Activated B cell treated with CpG ODN at 0.5 μM for 24 hours (primary cell): Measurements from ENCODE around the gene UBE2G2. TPM values are rescaled to one million over a fixed set of nuclear protein-coding genes. Genes with fewer than 3 reads are reported as not detected.

Source experiments
- ATAC-seq: fragments of 200-7000 bp; cut with Tn5 transposase; one replicate; pipeline ENCODE4 v1.10.0; 2021; ENCODE audit warnings: low read depth, mild to moderate bottlenecking, moderate library complexity
- CTCF ChIA-PET: fragments of 350-600 bp; sonication (Branson Sonifier 250); formaldehyde crosslinking; loops from one replicate; lab custom pipeline; 2021; ENCODE audit warnings: antibody characterized with exemption; lab: Charles Lee
- POLR2A ChIA-PET: fragments of 350-600 bp; sonication (Branson Sonifier 250); formaldehyde crosslinking; loops from one replicate; lab custom pipeline; 2021; ENCODE audit warnings: antibody characterized with exemption; lab: Charles Lee
- DNase-seq: peaks from one replicate; pipeline ENCODE4 v3.0.0; 2022
- H3K27ac Mint-ChIP-seq: one replicate; pipeline ENCODE4 v1.8.0; 2020; ENCODE audit warnings: mixed read lengths
- H3K27me3 Mint-ChIP-seq: one replicate; pipeline ENCODE4 v1.8.0; 2021; ENCODE audit warnings: mixed read lengths
- H3K36me3 Mint-ChIP-seq: one replicate; pipeline ENCODE4 v1.8.0; 2021; ENCODE audit warnings: low read depth, mixed read lengths
- H3K4me1 Mint-ChIP-seq: one replicate; pipeline ENCODE4 v1.8.0; 2021; ENCODE audit warnings: mixed read lengths
- H3K4me3 Mint-ChIP-seq: one replicate; pipeline ENCODE4 v1.8.0; 2020; ENCODE audit warnings: mild to moderate bottlenecking, mixed read lengths
- H3K9me3 Mint-ChIP-seq: one replicate; pipeline ENCODE4 v1.8.0; 2020; ENCODE audit warnings: mixed read lengths
- intact Hi-C: fragments of 100-400 bp; cut with micrococcal nuclease; formaldehyde crosslinking; loops from one replicate; pipeline ENCODE4 v1.15.1; 2024
- total RNA-seq: library from RNA; stranded (reverse); gene quantifications from 2 replicates; pipeline ENCODE4 v1.2.3, GENCODE V29; 2022
- TF ChIP-seq, protein P1 (sequence below): fragments of 200-600 bp; IDR thresholded peaks from one replicate; pipeline ENCODE4 v1.8.0; 2022; ENCODE audit warnings: antibody characterized with exemption, mild to moderate bottlenecking

The UBE2G2 gene
- total RNA-seq, 1 donor from 2014 or later = 108 TPM

DNA sequence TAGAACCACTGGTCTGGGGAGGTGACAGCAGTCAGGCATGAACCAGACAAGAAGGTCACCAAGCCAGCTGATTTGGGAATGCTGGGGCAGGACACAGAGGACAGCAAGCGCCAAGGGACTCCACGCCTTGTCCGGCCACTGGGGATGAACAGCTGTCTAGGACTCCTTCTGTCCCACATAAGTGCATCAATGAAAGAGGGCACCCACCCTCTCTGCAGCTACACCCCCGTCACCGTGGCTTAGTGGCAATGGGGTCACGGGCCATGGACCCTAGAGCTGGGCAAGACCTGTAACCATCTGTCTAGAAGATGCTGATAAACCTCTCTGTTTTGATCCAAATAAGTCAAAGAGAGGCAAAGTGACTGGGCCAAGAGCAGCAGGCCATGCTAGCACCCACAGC, 16.8 kb downstream of the UBE2G2 start:
- no peak for DNase-seq
- no peak overlapping the region for H3K4me3 Mint-ChIP-seq
- H3K4me1 Mint-ChIP-seq = peaks cover 21% of the 10 kb centered on the region
- peaks cover 51% of the 10 kb centered on the region for H3K36me3 Mint-ChIP-seq
- POLR2A ChIA-PET = no interaction called here
- H3K27me3 Mint-ChIP-seq = no peaks in the 10 kb centered on the region
- CTCF ChIA-PET = no interaction called here
- no peak for ATAC-seq
- no peak overlapping the region for H3K27ac Mint-ChIP-seq
- intact Hi-C loops = no loop called here
- no peaks in the 10 kb centered on the region for H3K9me3 Mint-ChIP-seq
- TF ChIP-seq, protein P1, sequence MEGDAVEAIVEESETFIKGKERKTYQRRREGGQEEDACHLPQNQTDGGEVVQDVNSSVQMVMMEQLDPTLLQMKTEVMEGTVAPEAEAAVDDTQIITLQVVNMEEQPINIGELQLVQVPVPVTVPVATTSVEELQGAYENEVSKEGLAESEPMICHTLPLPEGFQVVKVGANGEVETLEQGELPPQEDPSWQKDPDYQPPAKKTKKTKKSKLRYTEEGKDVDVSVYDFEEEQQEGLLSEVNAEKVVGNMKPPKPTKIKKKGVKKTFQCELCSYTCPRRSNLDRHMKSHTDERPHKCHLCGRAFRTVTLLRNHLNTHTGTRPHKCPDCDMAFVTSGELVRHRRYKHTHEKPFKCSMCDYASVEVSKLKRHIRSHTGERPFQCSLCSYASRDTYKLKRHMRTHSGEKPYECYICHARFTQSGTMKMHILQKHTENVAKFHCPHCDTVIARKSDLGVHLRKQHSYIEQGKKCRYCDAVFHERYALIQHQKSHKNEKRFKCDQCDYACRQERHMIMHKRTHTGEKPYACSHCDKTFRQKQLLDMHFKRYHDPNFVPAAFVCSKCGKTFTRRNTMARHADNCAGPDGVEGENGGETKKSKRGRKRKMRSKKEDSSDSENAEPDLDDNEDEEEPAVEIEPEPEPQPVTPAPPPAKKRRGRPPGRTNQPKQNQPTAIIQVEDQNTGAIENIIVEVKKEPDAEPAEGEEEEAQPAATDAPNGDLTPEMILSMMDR = no peak

DNA sequence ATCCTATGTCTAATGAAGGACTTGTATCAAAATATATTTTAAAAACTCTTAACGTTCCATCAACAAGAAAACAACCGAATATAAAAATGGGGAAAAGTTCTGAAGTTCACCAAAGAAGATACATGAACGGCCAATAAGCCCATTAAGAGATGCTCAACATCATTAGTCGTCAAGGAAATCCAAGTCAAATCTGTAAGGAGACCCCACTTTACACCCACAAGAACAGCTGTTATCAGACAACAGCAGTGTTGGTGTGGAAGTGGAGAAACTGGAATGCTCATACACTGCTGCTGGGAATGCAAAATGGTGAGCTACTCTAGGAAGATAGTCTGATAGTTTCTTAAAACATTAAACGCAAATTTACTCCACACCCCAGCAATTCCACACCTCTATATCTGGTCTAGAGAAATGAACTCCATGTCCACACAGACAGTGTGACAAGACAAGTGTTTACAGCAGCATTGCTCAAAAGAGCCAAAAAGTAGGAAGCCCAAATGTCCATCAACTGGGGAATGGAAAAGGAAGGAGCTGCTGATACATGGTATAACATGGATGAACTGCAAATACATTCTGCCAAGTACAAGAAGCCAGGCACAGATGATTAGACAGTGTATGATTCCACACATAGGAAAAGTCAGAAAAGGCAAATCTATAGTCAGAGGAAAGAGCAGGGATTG, 18.5 kb downstream of the UBE2G2 start:
- H3K4me1 Mint-ChIP-seq = peaks cover 15% of the 10 kb centered on the region
- ATAC-seq (no peak), DNase-seq (no peak)
- H3K27ac Mint-ChIP-seq = no peak overlapping the region
- POLR2A ChIA-PET = no interaction called here
- peaks cover 61% of the 10 kb centered on the region for H3K36me3 Mint-ChIP-seq
- TF ChIP-seq, protein P1 = no peak
- intact Hi-C loops = no loop called here
- no peak overlapping the region for H3K4me3 Mint-ChIP-seq
- no peaks in the 10 kb centered on the region for H3K9me3 Mint-ChIP-seq
- CTCF ChIA-PET = interaction anchor here (3.2 kb wide), 1 partner anchor 10 kb away, joined by 11 read pairs; no protein-coding TSS in a partner anchor
- H3K27me3 Mint-ChIP-seq = no peaks in the 10 kb centered on the region

DNA sequence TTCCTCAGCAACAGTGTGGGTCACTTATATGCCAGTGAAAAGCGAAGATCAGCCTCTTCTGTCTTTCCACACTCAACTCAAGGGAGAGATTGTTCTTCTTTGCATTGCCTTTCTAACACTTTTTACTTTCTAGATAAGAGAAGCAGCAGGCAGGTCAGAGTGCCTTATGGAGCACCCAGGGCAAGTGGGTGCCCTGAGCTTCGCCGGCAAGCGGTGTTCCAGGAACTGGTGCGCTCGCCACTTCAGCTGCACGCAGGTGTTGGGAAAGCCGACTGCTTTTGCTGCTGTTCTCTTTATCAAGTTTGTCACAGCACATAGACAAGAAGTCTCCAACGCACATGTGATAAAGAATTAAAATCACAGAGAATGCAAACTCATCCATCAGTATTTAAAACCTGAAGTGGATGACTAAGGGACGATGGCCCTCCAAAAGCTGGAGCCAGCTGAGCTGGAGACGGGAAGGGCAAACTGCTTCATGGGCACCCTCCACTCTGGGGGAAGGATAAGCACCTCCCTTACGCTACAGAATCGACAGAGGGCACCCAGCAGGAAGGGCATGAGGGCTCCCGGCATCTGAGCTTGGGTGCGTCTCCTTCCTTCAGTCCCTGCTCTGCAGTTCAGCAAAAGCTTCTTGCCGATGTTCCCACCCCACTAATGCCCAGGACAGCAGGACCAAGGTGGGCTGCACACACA, 20.7 kb downstream of the UBE2G2 start:
- peaks cover 64% of the 10 kb centered on the region for H3K36me3 Mint-ChIP-seq
- H3K4me1 Mint-ChIP-seq = peaks cover 15% of the 10 kb centered on the region
- H3K27me3 Mint-ChIP-seq = no peaks in the 10 kb centered on the region
- no peak overlapping the region for H3K27ac Mint-ChIP-seq
- intact Hi-C loops = no loop called here
- DNase-seq (no peak), ATAC-seq (no peak)
- H3K9me3 Mint-ChIP-seq = no peaks in the 10 kb centered on the region
- TF ChIP-seq, protein P1 = no peak
- H3K4me3 Mint-ChIP-seq = no peak overlapping the region
- CTCF ChIA-PET = interaction anchor here (0.7 to 3.2 kb wide), 2 partner anchors 13 to 208 kb away, joined by 3 to 11 read pairs; no protein-coding TSS in a partner anchor
- POLR2A ChIA-PET = no interaction called here

GRCh38 chr21:44780137-44780502, 21.5 kb downstream of the UBE2G2 start:
- H3K27ac Mint-ChIP-seq = no peak overlapping the region
- intact Hi-C loops = no loop called here
- H3K4me1 Mint-ChIP-seq = peaks cover 10% of the 10 kb centered on the region
- ATAC-seq (no peak), DNase-seq (no peak)
- H3K36me3 Mint-ChIP-seq = peaks cover 62% of the 10 kb centered on the region
- TF ChIP-seq, protein P1 = no peak
- POLR2A ChIA-PET = no interaction called here
- CTCF ChIA-PET = no interaction called here
- H3K27me3 Mint-ChIP-seq = no peaks in the 10 kb centered on the region
- no peaks in the 10 kb centered on the region for H3K9me3 Mint-ChIP-seq
- H3K4me3 Mint-ChIP-seq = no peak overlapping the region

GRCh38 chr21:44779417-44780136, 22.0 kb downstream of the UBE2G2 start:
- no peaks in the 10 kb centered on the region for H3K9me3 Mint-ChIP-seq
- TF ChIP-seq, protein P1 = no peak
- H3K4me1 Mint-ChIP-seq = peaks cover 10% of the 10 kb centered on the region
- DNase-seq = no peak
- POLR2A ChIA-PET = no interaction called here
- ATAC-seq = no peak
- no peak overlapping the region for H3K27ac Mint-ChIP-seq
- intact Hi-C loops = no loop called here
- no peak overlapping the region for H3K4me3 Mint-ChIP-seq
- H3K27me3 Mint-ChIP-seq = no peaks in the 10 kb centered on the region
- CTCF ChIA-PET = no interaction called here
- peaks cover 64% of the 10 kb centered on the region for H3K36me3 Mint-ChIP-seq
